Gastrocnemius medialis (tissue), 4 donors: ENCODE data around the gene IMPACT. TPM values are rescaled to one million over a fixed set of nuclear protein-coding genes. Genes with fewer than 3 reads are reported as not detected.

Source experiments
- ATAC-seq, 2 donors: fragments of 150-250 bp; one replicate each; pipeline ENCODE4 v1.9.1; 2016
- DNase-seq, 2 donors: peaks; one replicate each; pipeline ENCODE4 v3.0.0-alpha.2; 2019
- H3K27ac ChIP-seq, 4 donors: fragments of 200-600 bp; sonication (generic); 1 replicate in 1 of 4; 2 replicates in 3 of 4; pipeline ENCODE4 v1.5.1; 2016 to 2018; ENCODE audit warnings: mild to moderate bottlenecking in 2 of 4, moderate library complexity in 1 of 4
- H3K27me3 ChIP-seq, 3 donors: fragments of 200-600 bp; sonication (generic) in 2 of 3; 1 replicate in 1 of 3; 2 replicates in 2 of 3; pipeline versions ENCODE4 v1.5.1 to v1.6.0; 2016 to 2019; ENCODE audit warnings: mild to moderate bottlenecking in 1 of 3, moderate library complexity in 1 of 3
- H3K36me3 ChIP-seq, 2 donors: fragments of 200-600 bp; sonication (generic) in 1 of 2; one replicate each; pipeline ENCODE4 v1.5.1; 2017 to 2018
- H3K4me1 ChIP-seq, 2 donors: fragments of 200-600 bp; sonication (generic) in 1 of 2; one replicate each; pipeline ENCODE4 v1.5.1; 2016 to 2017; ENCODE audit warnings: mild to moderate bottlenecking in 2 of 2
- H3K4me3 ChIP-seq, 4 donors: fragments of 200-600 bp; sonication (generic) in 3 of 4; 1 replicate in 1 of 4; 2 replicates in 3 of 4; pipeline ENCODE4 v1.5.1; 2016 to 2019; ENCODE audit warnings: mild to moderate bottlenecking in 2 of 4
- H3K9me3 ChIP-seq, 3 donors: fragments of 200-600 bp; sonication (generic) in 2 of 3; 1 replicate in 1 of 3; 2 replicates in 2 of 3; pipeline ENCODE4 v1.5.1; 2016 to 2019
- POLR2A ChIP-seq, 2 donors: fragments of 450-650 bp; IDR thresholded peaks; one replicate each; pipeline ENCODE4 v1.6.1; 2017; ENCODE audit warnings: antibody characterized with exemption in 2 of 2, mild to moderate bottlenecking in 2 of 2, moderate library complexity in 2 of 2
- in situ Hi-C, 4 donors: fragments of 200-750 bp; cut with MboI; loops; one replicate each; pipeline versions ENCODE4 v1.15.0 to v1.8.0; 2017; ENCODE audit warnings: low sequenced_read_pairs in 4 of 4
- intact Hi-C: fragments of 100-400 bp; cut with DNase I; formaldehyde crosslinking; loops from one replicate; pipeline ENCODE4 v1.15.1; 2023; ENCODE audit warnings: low total_unique reads
- total RNA-seq, 4 donors: library from RNA; depleted of rRNA; stranded (reverse); fragments of >200 nt; gene quantifications; one replicate each; pipeline versions ENCODE4 v1.1.0 to v1.2.3, GENCODE V29; 2016
- TF ChIP-seq, protein P1 (sequence below), 5 experiments: fragments of 450-650 bp in 3 of 5; fragments of 200-600 bp in 2 of 5; sonication (generic) in 2 of 5; IDR thresholded peaks in 4 of 5; conservative IDR thresholded peaks in 1 of 5; 1 replicate in 4 of 5; 2 replicates in 1 of 5; pipeline ENCODE4 v1.5.1; 2016 to 2019; ENCODE audit warnings: antibody characterized with exemption in 5 of 5, mild to moderate bottlenecking in 3 of 5, moderate library complexity in 3 of 5

IMPACT gene
- total RNA-seq, 4 donors from 2014 or later, result 9.1 to 18.7 (median 11.9) TPM

- intact Hi-C loops (no loop called here), in situ Hi-C loops (loop anchor here in 1 of 4 donors (25.0 kb wide), 1 partner anchor 110 kb away; no protein-coding TSS in a partner anchor)
- Histone ChIP-seq H3K4me3 (no peak overlapping the region), H3K4me1 (no peaks in the 10 kb centered on the region), H3K36me3 (peaks cover 3 to 57% of the 10 kb centered on the region in 2 donors), H3K27ac (no peak overlapping the region), H3K27me3 (no peaks in the 10 kb centered on the region), H3K9me3 (no peaks in the 10 kb centered on the region)
- ATAC-seq (no peak), DNase-seq (no peak)
- no peak for TF ChIP-seq POLR2A (IDR thresholded peaks at IDR 0.05)
- TF ChIP-seq, protein P1, sequence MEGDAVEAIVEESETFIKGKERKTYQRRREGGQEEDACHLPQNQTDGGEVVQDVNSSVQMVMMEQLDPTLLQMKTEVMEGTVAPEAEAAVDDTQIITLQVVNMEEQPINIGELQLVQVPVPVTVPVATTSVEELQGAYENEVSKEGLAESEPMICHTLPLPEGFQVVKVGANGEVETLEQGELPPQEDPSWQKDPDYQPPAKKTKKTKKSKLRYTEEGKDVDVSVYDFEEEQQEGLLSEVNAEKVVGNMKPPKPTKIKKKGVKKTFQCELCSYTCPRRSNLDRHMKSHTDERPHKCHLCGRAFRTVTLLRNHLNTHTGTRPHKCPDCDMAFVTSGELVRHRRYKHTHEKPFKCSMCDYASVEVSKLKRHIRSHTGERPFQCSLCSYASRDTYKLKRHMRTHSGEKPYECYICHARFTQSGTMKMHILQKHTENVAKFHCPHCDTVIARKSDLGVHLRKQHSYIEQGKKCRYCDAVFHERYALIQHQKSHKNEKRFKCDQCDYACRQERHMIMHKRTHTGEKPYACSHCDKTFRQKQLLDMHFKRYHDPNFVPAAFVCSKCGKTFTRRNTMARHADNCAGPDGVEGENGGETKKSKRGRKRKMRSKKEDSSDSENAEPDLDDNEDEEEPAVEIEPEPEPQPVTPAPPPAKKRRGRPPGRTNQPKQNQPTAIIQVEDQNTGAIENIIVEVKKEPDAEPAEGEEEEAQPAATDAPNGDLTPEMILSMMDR (IDR thresholded peaks at IDR 0.05 in 4 of 5, conservative IDR thresholded peaks at IDR 0.05 in 1 of 5), result no peak
Observed at GRCh38 chr18:24446953-24447538, 20.6 kb downstream of the IMPACT start.

DNA sequence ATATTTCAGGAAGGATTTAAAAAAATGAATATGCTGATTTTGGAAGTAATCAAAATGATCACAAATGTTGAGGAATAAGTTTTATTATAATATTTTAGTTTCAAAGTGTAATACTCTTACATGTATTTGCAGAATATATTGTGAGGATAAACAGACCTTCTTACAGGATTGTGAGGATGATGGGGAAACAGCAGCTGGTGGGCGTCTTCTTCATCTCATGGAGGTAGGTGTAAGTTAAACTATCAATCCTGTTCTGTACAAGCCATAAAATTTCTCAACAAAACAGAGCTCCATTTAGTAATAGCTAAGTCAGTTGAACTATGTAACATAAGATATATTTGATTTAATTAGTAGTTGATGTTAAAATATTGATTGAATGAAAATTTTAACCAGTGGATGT, 21.5 kb downstream of the IMPACT start:
- no peak for ATAC-seq
- H3K9me3 ChIP-seq, result no peaks in the 10 kb centered on the region
- H3K4me3 ChIP-seq, result no peak overlapping the region
- no peak overlapping the region for H3K27ac ChIP-seq
- in situ Hi-C loops, result loop anchor here in 1 of 4 donors (25.0 kb wide), 1 partner anchor 111 kb away; no protein-coding TSS in a partner anchor
- TF ChIP-seq, protein P1 (IDR thresholded peaks at IDR 0.05 in 4 of 5, conservative IDR thresholded peaks at IDR 0.05 in 1 of 5), result no peak
- no peak for TF ChIP-seq POLR2A (IDR thresholded peaks at IDR 0.05)
- H3K27me3 ChIP-seq, result no peaks in the 10 kb centered on the region
- no peaks in the 10 kb centered on the region for H3K4me1 ChIP-seq
- intact Hi-C loops, result no loop called here
- peaks cover 3 to 49% of the 10 kb centered on the region in 2 donors for H3K36me3 ChIP-seq
- no peak for DNase-seq

DNA sequence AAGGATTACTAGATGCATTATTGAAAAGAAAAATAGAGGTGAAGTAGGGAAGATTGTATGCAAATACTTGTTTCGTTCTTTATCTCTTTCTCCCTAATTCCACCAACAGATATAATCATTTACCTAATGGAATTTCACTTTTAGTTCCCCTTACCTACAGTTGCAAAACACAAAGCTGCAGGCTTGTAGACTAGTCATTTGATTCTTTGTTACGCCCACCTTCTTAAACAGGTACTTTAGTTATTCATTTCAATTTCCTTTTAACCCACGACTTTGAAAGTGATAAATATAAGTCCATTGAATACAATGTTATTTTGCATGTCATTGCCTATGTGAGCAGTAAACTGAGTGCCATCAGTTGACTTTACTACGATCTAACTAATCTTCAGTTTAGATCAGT, 30.1 kb downstream of the IMPACT start:
- ATAC-seq (no peak), DNase-seq (no peak)
- Histone ChIP-seq H3K27me3 (no peaks in the 10 kb centered on the region), H3K36me3 (peaks cover 0 to 1% of the 10 kb centered on the region in 2 donors), H3K27ac (no peak overlapping the region), H3K4me1 (no peaks in the 10 kb centered on the region), H3K9me3 (no peaks in the 10 kb centered on the region), H3K4me3 (no peak overlapping the region)
- TF ChIP-seq POLR2A (IDR thresholded peaks at IDR 0.05), result no peak
- TF ChIP-seq, protein P1 (IDR thresholded peaks at IDR 0.05 in 4 of 5, conservative IDR thresholded peaks at IDR 0.05 in 1 of 5), result no peak
- intact Hi-C loops (no loop called here), in situ Hi-C loops (no loop called here)

DNA sequence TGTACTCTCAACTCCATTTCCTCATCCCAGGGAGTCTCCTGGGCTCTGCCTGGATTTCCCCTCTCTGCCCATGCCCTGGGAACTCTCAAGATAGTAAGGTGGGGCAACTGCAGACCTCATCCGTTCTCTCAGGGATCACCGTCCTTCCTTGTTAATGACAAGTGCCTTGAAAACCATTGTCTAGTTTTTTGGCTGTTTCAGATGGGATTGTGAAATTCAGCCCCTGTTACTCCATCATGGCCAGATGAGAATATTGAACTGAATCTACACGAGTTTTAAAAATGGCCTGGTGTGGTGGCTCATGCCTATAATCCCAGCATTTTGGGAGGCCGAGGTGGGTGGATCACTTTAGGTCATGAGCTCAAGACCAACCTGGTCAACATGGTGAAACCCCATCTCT, 33.3 kb downstream of the IMPACT start:
- Histone ChIP-seq H3K4me3 (no peak overlapping the region), H3K36me3 (no peaks in the 10 kb centered on the region), H3K4me1 (no peaks in the 10 kb centered on the region), H3K9me3 (no peaks in the 10 kb centered on the region), H3K27ac (no peak overlapping the region), H3K27me3 (no peaks in the 10 kb centered on the region)
- ATAC-seq (no peak), DNase-seq (no peak)
- in situ Hi-C loops (no loop called here), intact Hi-C loops (no loop called here)
- TF ChIP-seq POLR2A (IDR thresholded peaks at IDR 0.05), result no peak
- TF ChIP-seq, protein P1 (IDR thresholded peaks at IDR 0.05 in 4 of 5, conservative IDR thresholded peaks at IDR 0.05 in 1 of 5), result no peak

DNA sequence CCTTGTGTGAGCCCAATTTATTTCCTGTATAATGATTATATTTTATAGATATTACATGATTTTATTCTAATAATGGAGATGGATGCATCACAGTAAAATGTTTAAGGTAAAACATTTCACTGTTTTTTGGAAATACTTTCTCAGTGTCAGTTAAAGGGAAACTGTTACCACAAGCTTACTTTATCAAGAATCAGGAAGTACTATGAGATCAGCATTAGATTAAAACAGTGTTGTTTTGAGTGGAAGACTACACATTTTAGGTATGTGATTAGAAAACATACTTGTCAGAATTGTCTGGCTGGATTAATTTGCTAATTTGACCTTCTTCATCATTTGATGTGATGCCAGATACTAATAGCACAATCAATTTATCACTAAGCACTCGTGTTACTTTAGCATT, 33.9 kb downstream of the IMPACT start, which contains the start of gene HRH4:
Gene HRH4, plus strand, starts transcription at position 250 of the 400 bp plus-strand sequence. Its CDS starts 92 bp downstream, at position 342.
- in situ Hi-C loops, result no loop called here
- H3K27ac ChIP-seq, result no peak within 1 kb of the TSS
- no peaks in the 10 kb centered on the region for H3K4me1 ChIP-seq
- TF ChIP-seq, protein P1 (IDR thresholded peaks at IDR 0.05 in 4 of 5, conservative IDR thresholded peaks at IDR 0.05 in 1 of 5), result no peak
- no peak for TF ChIP-seq POLR2A (IDR thresholded peaks at IDR 0.05)
- H3K36me3 ChIP-seq, result no peaks in the 10 kb centered on the region
- no peak within 1 kb of the TSS for H3K4me3 ChIP-seq
- ATAC-seq, result no peak
- no peaks in the 10 kb centered on the region for H3K27me3 ChIP-seq
- intact Hi-C loops, result no loop called here
- DNase-seq, result no peak
- H3K9me3 ChIP-seq, result no peaks in the 10 kb centered on the region
